NCI-H345 (cell line): ENCODE data around the gene PROKR1.
"Not testable (repeated sequence)": the region's sequence is repeated elsewhere in the genome, so short reads cannot be mapped to it uniquely, and the experiment has no call there.

ENCODE experiments used
- DNase-seq: peaks from one replicate; lab custom pipeline; 2025; lab: John Stamatoyannopoulos, UW

Gene PROKR1

GRCh38 chr2:68643011-68643873 lies at the start of gene PROKR1:
Gene PROKR1, plus strand, starts transcription at chr2:68643579. Its CDS starts 2,243 bp downstream, at chr2:68645822.
- DNase-seq = peak; percentile 61

- no peak for DNase-seq
Measured at GRCh38 chr2:68594041-68594440, 49.3 kb upstream of the PROKR1 start.

GRCh38 chr2:68594674-68595492 lies 48.5 kb upstream of the PROKR1 start:
- peak; percentile 16 for DNase-seq

- DNase-seq = not testable (repeated sequence)
Measured at GRCh38 chr2:68595493-68595785, 47.9 kb upstream of the PROKR1 start.

- not testable (repeated sequence) for DNase-seq
Measured at GRCh38 chr2:68600495-68600894, 42.9 kb upstream of the PROKR1 start.

GRCh38 chr2:68603059-68603458 lies 40.3 kb upstream of the PROKR1 start:
- no peak for DNase-seq

GRCh38 chr2:68604077-68604476 lies 39.3 kb upstream of the PROKR1 start:
- no peak for DNase-seq

- no peak for DNase-seq
Measured at GRCh38 chr2:68605939-68606338, 37.4 kb upstream of the PROKR1 start.

GRCh38 chr2:68606759-68607158 lies 36.6 kb upstream of the PROKR1 start:
- DNase-seq = no peak

GRCh38 chr2:68607837-68608236 lies 35.5 kb upstream of the PROKR1 start:
- no peak for DNase-seq

- DNase-seq = no peak
Measured at GRCh38 chr2:68612765-68613519, 30.4 kb upstream of the PROKR1 start.

- DNase-seq = no peak
Measured at GRCh38 chr2:68620772-68621171, 22.6 kb upstream of the PROKR1 start.

- DNase-seq = no peak
Measured at GRCh38 chr2:68623820-68624219, 19.6 kb upstream of the PROKR1 start.

GRCh38 chr2:68627615-68628014 lies 15.8 kb upstream of the PROKR1 start:
- DNase-seq = no peak

- no peak for DNase-seq
Measured at GRCh38 chr2:68632021-68632420, 11.4 kb upstream of the PROKR1 start.

- no peak for DNase-seq
Measured at GRCh38 chr2:68637047-68637446, 6.3 kb upstream of the PROKR1 start.

GRCh38 chr2:68643874-68644485 lies 601 bp downstream of the PROKR1 start:
- no peak for DNase-seq

- no peak for DNase-seq
Measured at GRCh38 chr2:68645523-68645922, 2.1 kb downstream of the PROKR1 start.

GRCh38 chr2:68646303-68646702 lies 2.9 kb downstream of the PROKR1 start:
- peak; percentile 12 for DNase-seq

- no peak for DNase-seq
Measured at GRCh38 chr2:68650645-68651044, 7.3 kb downstream of the PROKR1 start.

GRCh38 chr2:68653034-68653433 lies 9.7 kb downstream of the PROKR1 start:
- no peak for DNase-seq

GRCh38 chr2:68653538-68653982 lies 10.2 kb downstream of the PROKR1 start:
- DNase-seq = no peak
